GM21367 (cell line): Measurements from ENCODE around the gene ACACA.
"Not testable (repeated sequence)": the region's sequence is repeated elsewhere in the genome, so short reads cannot be mapped to it uniquely, and the experiment has no call there.

ENCODE experiments used
- ATAC-seq: cut with Tn5 transposase; IDR thresholded peaks from one replicate; pipeline ENCODE4 v1.9.1; 2021; ENCODE audit not compliant: unreplicated experiment

ACACA gene

DNA sequence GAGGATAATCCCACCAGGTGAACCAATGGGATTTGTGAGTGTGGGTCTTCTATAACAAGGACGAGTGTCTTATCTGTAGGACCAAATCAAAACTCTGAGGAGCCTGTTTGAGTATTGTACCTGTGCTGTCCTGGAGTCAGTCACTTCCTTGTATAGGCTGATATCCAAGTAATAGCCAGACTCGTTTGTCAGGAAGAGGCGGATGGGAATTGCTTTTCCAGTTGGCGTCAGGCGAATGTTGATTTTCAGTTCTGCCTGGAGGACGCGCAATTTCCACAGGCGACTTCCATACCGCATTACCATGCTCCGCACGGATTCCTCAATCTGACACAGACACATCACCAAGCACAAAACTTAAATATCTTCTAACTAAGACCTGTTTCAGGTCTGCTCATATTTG lies 218.5 kb downstream of the ACACA start:
- no peak for ATAC-seq

DNA sequence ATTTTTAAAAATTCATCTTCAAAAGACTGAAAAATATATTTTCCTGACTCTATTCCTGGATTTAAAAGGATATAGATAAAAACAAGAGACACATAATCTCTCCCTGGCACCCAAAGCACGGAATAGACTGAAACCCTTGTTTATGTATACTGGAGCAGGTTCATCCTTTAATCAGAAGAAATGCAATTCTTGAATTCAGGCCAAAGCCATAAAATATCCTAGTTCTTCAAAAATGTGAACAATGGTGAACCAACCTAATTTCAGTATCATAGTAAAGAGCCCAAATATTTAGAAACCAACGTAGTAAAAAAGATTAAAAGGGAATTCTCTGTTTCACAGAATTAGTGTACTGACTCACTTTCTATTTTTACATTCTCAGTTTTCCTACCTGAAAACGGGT lies 219.4 kb downstream of the ACACA start:
- no peak for ATAC-seq

DNA sequence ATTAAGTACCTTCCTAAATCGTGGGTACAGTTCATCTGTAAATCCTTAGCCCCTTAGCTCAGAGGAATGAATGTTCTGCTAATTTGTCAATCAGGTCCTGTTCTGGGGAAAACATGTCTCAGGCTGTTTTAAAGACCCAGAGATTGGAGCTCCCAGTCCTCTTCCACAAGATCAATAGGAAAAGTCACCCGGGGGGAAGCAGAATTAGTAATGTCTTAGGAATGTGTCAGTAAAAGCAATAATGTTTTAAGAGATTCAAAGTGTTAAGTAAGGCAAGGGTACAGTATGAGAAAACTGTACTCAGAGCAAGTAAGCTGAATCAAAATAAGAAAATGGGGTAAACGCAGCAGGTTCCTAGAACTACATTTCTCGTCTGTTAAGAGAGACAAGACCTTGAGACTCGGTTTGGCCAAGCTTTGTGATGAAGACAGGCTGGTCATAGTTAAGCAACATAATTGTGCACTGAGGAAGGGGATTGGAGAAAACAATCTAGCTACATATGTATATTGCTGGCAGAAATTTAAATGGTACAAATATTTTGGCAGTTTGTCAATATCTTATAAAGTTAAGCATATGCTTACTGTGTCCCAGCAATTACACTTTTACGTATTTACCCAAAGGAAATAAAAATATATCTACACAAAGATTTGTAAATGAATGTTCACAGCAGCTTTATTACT lies 223.7 kb downstream of the ACACA start:
- ATAC-seq: no peak

GRCh38 chr17:37180376-37180775 lies 226.3 kb downstream of the ACACA start:
- no peak for ATAC-seq

GRCh38 chr17:37179893-37180292 lies 226.7 kb downstream of the ACACA start:
- no peak for ATAC-seq

DNA sequence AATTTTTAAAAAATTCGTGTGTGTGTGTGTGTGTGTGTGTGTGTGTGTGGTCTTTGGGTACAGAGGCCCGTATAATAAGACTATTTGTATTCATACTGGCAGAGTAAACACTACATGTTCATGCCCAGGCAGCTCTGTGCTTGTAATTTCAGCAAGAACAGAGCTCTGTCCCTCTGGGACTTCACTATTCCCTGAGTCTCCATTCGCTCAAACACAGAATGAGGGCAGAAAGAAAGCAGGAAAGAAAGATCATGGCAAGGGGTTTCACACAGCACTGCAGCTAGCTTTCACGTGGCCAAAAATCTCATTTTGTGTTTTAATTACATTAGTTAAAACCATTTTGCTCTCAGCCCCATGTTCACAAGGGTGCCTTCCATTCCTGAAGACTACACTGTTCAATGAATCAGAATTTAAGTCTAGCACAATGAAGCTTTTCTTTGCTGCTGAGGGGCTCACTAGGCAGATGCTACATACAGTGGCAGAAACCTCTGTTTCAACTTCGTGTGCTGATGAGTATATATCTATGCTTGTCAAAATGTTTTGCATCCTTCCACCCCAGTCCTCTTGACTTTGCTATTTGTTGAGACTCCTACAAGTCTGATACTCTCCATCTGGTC lies 229.3 kb downstream of the ACACA start:
- no peak for ATAC-seq

DNA sequence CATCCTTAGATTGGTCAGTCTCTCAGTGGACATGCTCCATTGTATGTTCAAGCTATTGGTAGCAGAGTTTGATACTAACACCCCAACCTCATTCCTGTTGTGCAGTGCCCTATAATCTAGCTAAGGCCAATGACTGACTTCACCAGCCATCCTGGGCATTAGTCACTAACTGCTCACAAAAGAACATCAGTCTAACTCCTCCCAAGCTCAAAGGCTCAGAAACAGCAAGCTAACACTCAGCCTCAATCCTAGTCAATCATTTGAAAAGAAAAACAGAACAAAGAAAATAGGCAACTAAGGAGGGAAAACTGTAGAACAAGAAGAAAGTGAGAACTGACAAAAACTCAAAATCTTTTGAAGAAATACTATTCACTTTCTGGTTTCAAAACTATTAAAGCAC lies 229.9 kb downstream of the ACACA start:
- ATAC-seq: no peak

GRCh38 chr17:37174205-37174604 lies 232.4 kb downstream of the ACACA start:
- no peak for ATAC-seq

DNA sequence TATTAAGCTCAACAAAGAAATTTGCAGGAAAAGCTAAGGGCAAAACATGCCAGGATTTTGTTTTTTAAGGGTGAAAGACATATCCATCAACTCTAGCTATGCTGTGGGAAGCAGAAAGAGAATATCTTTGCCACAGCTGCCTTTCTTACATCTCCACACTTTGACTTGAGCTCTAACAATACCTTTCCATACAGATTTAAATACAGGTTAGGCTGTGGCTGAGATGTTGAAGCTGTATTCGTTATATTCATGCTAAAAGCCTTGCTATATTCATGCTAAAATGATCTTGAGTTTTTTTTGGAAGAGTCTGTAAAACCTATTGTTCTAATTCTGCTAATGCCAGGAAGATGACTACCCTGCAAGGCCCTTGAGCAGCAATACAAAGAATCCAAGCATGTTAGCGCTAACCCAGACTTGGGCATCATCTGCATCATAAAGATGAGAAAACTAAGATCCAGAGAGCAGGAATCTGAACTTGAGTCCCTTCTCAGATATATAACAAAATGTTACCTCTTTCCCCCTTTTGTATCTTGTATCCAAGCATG lies 235.7 kb downstream of the ACACA start:
- no peak for ATAC-seq

- no peak for ATAC-seq
These were observed 237.8 kb downstream of the ACACA start for GRCh38 chr17:37168731-37169353.

DNA sequence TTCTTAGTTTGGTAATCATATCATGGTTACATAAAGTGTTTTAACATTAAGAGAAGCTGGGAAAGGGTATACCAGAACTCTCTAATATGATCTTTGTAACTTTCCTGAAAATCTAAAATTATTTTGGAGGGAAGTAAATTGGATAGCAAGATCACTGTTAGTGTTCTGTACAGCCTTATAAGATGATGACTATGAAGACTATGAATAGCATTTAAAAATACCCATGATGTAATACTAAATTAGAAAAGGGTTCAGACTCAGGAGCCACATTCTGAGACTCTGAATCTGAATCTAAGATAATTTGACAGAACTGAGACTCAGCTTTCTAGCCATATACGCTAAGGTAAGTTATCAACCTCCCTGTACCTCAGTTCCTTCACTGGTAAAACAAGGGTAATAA lies 238.9 kb downstream of the ACACA start:
- ATAC-seq: no peak

- no peak for ATAC-seq
These were observed 242.6 kb downstream of the ACACA start for GRCh38 chr17:37164057-37164456.

- ATAC-seq: no peak
These were observed 243.8 kb downstream of the ACACA start for GRCh38 chr17:37162800-37163199.

DNA sequence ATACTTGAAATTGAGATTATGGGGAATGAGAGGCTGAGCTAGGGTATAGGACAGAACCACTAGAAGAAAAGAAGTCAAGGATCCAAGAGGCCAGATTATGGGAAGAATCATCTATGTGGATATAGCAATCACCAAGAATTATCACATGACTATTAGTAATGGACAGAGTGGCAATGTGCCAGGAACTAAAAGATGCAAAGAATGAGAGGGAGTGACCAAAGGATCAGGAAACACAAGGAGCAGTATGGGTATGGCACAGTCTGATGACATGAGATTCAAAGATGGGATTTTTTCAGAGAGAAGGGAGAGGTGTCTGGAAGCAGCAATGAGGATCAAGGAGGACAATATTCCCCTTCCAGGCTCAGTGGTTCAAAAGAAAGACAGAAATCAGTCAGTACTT lies 245.7 kb downstream of the ACACA start:
- ATAC-seq: no peak

DNA sequence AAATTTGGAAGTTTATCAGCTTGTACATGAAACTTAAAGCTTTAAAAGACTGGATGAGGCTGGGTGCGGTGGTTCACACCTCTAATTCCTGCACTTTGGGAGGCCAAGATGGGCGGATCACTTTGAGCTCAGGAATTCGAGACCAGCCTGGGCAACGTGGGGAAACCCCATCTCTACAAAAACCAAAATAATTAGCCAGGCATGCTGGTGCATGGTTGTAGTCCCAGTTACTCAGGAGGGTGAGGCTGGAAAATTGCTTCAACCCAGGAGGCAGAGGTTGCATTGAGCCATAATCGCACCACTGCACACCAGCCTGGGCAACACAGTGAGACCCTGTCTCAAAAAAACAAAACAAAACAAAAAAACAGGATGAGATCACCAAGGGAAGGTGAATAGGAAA lies 248.3 kb downstream of the ACACA start:
- ATAC-seq: no peak

- ATAC-seq: no peak
These were observed 258.5 kb downstream of the ACACA start for GRCh38 chr17:37148156-37148555.

DNA sequence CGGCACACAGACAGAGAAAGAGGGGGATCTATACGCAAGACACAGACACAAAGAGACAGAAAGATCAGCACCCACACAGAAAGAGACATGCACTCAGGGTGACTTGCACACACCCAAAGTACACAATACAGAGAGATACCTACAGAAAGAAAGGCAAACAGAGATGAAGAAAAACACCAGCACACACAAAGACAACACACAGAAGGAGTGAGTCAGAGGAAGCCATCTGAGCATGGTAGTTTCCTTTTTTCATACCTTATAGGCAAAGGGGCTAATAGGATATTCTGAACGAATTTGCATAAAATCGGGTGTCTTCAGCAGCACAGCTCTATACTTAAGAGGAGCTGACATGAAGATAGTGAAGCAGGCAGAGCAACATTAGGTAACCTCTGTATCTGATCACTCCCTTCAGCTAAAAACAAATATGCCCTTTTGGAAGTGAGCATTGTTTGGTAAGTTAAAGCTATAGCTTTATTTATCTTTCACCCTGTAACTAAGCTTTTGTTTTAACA lies 259.3 kb downstream of the ACACA start:
- peak; percentile 76 for ATAC-seq

DNA sequence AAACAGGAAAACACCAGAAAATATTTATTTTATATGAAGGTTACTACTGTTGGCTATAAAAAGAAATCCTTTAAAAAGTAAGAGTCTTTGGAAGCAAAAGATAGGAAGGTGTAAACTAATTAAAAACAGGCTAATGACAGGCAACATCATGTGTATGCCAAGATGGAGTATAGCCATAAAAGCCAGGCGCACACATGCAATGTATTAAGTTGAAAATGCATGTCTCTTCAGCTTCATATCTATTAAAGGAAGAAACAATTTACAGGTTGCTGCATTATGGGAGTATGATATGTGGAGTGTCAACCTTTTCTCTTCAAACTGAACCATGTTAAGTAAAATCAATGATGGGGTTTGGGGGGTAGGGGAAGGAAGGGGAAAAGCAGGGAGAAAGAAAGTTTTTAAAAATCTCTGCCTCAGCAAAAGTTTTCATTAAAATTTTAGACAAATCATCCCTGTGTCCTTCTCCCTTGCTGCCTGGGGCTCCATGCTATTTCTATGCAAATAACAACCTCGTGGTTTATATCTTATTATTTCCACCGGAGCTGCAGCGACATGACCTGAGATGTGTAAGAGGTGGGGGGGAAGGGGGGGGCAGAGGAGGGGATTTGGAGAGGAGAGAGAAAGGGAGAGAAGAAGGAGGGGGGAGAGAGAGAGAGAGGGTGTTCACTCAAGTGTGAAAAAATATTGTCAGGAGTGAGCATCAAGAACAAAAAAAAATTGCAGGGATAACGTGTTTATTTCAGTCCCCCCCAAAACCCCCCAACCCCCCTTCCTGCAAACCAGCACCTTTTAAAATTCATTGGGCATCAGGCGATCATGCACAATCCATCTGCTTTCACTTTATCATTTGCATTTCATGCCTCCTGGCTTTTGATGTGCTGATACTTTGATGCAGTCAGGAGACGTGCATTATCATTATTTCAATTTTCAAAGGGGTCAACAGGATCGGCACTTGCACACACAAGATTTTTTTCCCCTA lies 260.3 kb downstream of the ACACA start:
- ATAC-seq: no peak

GRCh38 chr17:37144075-37144701 lies 262.4 kb downstream of the ACACA start:
- ATAC-seq: no peak

GRCh38 chr17:37143558-37143957 lies 263.1 kb downstream of the ACACA start:
- not testable (repeated sequence) for ATAC-seq
